ENCODE results near the gene CTRL.
"Not testable (repeated sequence)": the region's sequence is repeated elsewhere in the genome, so short reads cannot be mapped to it uniquely, and the experiment has no call there.

The CTRL gene

GRCh38 chr16:67940446-67941089 lies 8.9 kb upstream of the CTRL start:
- FAIRE-seq, result no peak

GRCh38 chr16:67939507-67940445 lies 8.1 kb upstream of the CTRL start:
- FAIRE-seq, result no peak

- not testable (repeated sequence) for FAIRE-seq
Measured at GRCh38 chr16:67937713-67938112, 6.1 kb upstream of the CTRL start.

- FAIRE-seq, result no peak
Measured at GRCh38 chr16:67936880-67937605, 5.4 kb upstream of the CTRL start.

- FAIRE-seq, result no peak
Measured at GRCh38 chr16:67936124-67936879, 4.6 kb upstream of the CTRL start, which contains the start of gene PSMB10. TSS of gene PSMB10 (minus strand) at chr16:67936850. CDS start at chr16:67936749, 101 bp downstream.

GRCh38 chr16:67935402-67936123 lies 3.9 kb upstream of the CTRL start:
- peak; percentile 92 for FAIRE-seq

- FAIRE-seq, result no peak
Measured at GRCh38 chr16:67935101-67935401, 3.4 kb upstream of the CTRL start.

GRCh38 chr16:67934306-67935100 lies 2.8 kb upstream of the CTRL start:
- no peak for FAIRE-seq

- no peak for FAIRE-seq
Measured at GRCh38 chr16:67933805-67934204, 2.1 kb upstream of the CTRL start.

GRCh38 chr16:67932462-67932840 lies 789 bp upstream of the CTRL start:
- no peak for FAIRE-seq

- FAIRE-seq, result no peak
Measured at GRCh38 chr16:67930678-67931211, 917 bp downstream of the CTRL start.

- no peak for FAIRE-seq
Measured at GRCh38 chr16:67930191-67930590, 1.5 kb downstream of the CTRL start.

- no peak for FAIRE-seq
Measured at GRCh38 chr16:67928561-67929364, 2.9 kb downstream of the CTRL start.

- no peak for FAIRE-seq
Measured at GRCh38 chr16:67928147-67928546, 3.5 kb downstream of the CTRL start.

GRCh38 chr16:67927131-67927941 lies 4.3 kb downstream of the CTRL start:
- FAIRE-seq, result no peak

GRCh38 chr16:67926181-67926750 lies 5.4 kb downstream of the CTRL start:
- FAIRE-seq, result no peak

GRCh38 chr16:67924140-67924906 lies 7.3 kb downstream of the CTRL start:
- no peak for FAIRE-seq
